Activated CD4-positive, alpha-beta T cell treated with anti-CD3 and anti-CD28 coated beads, Interleukin-2, amount 50 U/mL, for 4 hours (primary cell): ENCODE data around the gene VOPP1.

Experiments
- DNase-seq, 2 experiments: peaks; one replicate each; pipeline ENCODE4 v3.0.0-alpha.2; 2020

The VOPP1 gene

GRCh38 chr7:55576753-55577152 lies 4.5 kb upstream of the VOPP1 start:
- no peak for DNase-seq

GRCh38 chr7:55575733-55576132 lies 3.4 kb upstream of the VOPP1 start:
- DNase-seq = no peak

GRCh38 chr7:55575098-55575497 lies 2.8 kb upstream of the VOPP1 start:
- no peak for DNase-seq

GRCh38 chr7:55574051-55574717 lies 1.9 kb upstream of the VOPP1 start:
- no peak for DNase-seq

GRCh38 chr7:55573234-55573900 lies 1.1 kb upstream of the VOPP1 start:
- no peak for DNase-seq

- DNase-seq = peak; percentile 31 to 42
Observed at GRCh38 chr7:55571511-55572377, 558 bp downstream of the VOPP1 start.

GRCh38 chr7:55570939-55571338 lies 1.4 kb downstream of the VOPP1 start:
- DNase-seq = no peak

- no peak for DNase-seq
Observed at GRCh38 chr7:55570218-55570873, 2.0 kb downstream of the VOPP1 start.

GRCh38 chr7:55569797-55570196 lies 2.5 kb downstream of the VOPP1 start:
- peak in 1 of 2 experiments; percentile 21 for DNase-seq

GRCh38 chr7:55569269-55569663 lies 3.0 kb downstream of the VOPP1 start:
- DNase-seq = no peak

- no peak for DNase-seq
Observed at GRCh38 chr7:55568613-55569268, 3.6 kb downstream of the VOPP1 start.

GRCh38 chr7:55567571-55567970 lies 4.7 kb downstream of the VOPP1 start:
- no peak for DNase-seq

GRCh38 chr7:55565681-55566080 lies 6.6 kb downstream of the VOPP1 start:
- DNase-seq = no peak

GRCh38 chr7:55563596-55564325 lies 8.5 kb downstream of the VOPP1 start:
- no peak for DNase-seq

- no peak for DNase-seq
Observed at GRCh38 chr7:55561690-55562089, 10.6 kb downstream of the VOPP1 start.

GRCh38 chr7:55558962-55559920 lies 13.1 kb downstream of the VOPP1 start:
- no peak for DNase-seq

- no peak for DNase-seq
Observed at GRCh38 chr7:55557666-55558188, 14.6 kb downstream of the VOPP1 start.

- no peak for DNase-seq
Observed at GRCh38 chr7:55556492-55556891, 15.8 kb downstream of the VOPP1 start.

GRCh38 chr7:55556031-55556430 lies 16.3 kb downstream of the VOPP1 start:
- no peak for DNase-seq

- no peak for DNase-seq
Observed at GRCh38 chr7:55555160-55555559, 17.1 kb downstream of the VOPP1 start.
